ENCODE results near the gene SRSF9.
A peak's percentile ranks its signal among the peaks of the same experiment; 100 is the strongest.

Gene SRSF9

GRCh38 chr12:120481022-120481767 lies 11.6 kb upstream of the SRSF9 start:
- no peak for DNase-seq (ENCODE audit: low read depth, low spot score)

GRCh38 chr12:120480211-120480610 lies 10.7 kb upstream of the SRSF9 start:
- DNase-seq (ENCODE audit: low read depth, low spot score): no peak

- DNase-seq (ENCODE audit: low read depth, low spot score): no peak
Observed at GRCh38 chr12:120479458-120479857, 9.9 kb upstream of the SRSF9 start.

GRCh38 chr12:120475643-120476042 lies 6.1 kb upstream of the SRSF9 start:
- no peak for DNase-seq (ENCODE audit: low read depth, low spot score)

GRCh38 chr12:120474616-120474960 lies 5.0 kb upstream of the SRSF9 start:
- no peak for DNase-seq (ENCODE audit: low read depth, low spot score)

- DNase-seq (ENCODE audit: low read depth, low spot score): no peak
Observed at GRCh38 chr12:120473807-120474615, 4.5 kb upstream of the SRSF9 start.

- DNase-seq (ENCODE audit: low read depth, low spot score): no peak
Observed at GRCh38 chr12:120472521-120472920, 3.0 kb upstream of the SRSF9 start.

- no peak for DNase-seq (ENCODE audit: low read depth, low spot score)
Observed at GRCh38 chr12:120470150-120470784, 719 bp upstream of the SRSF9 start.

- DNase-seq (ENCODE audit: low read depth, low spot score): peak; percentile 15
Observed at GRCh38 chr12:120468821-120469449, 613 bp downstream of the SRSF9 start.

- no peak for DNase-seq (ENCODE audit: low read depth, low spot score)
Observed at GRCh38 chr12:120468325-120468820, 1.2 kb downstream of the SRSF9 start.

- no peak for DNase-seq (ENCODE audit: low read depth, low spot score)
Observed at GRCh38 chr12:120467439-120467838, 2.1 kb downstream of the SRSF9 start.

GRCh38 chr12:120466560-120467315 lies 2.8 kb downstream of the SRSF9 start:
- DNase-seq (ENCODE audit: low read depth, low spot score): no peak

GRCh38 chr12:120465756-120466155 lies 3.8 kb downstream of the SRSF9 start:
- no peak for DNase-seq (ENCODE audit: low read depth, low spot score)

- DNase-seq (ENCODE audit: low read depth, low spot score): no peak
Observed at GRCh38 chr12:120463712-120464111, 5.8 kb downstream of the SRSF9 start.

GRCh38 chr12:120462099-120462640 lies 7.4 kb downstream of the SRSF9 start:
- no peak for DNase-seq (ENCODE audit: low read depth, low spot score)

GRCh38 chr12:120460157-120460556 lies 9.4 kb downstream of the SRSF9 start:
- DNase-seq (ENCODE audit: low read depth, low spot score): no peak

- DNase-seq (ENCODE audit: low read depth, low spot score): no peak
Observed at GRCh38 chr12:120457133-120457532, 12.4 kb downstream of the SRSF9 start.

GRCh38 chr12:120455302-120455701 lies 14.2 kb downstream of the SRSF9 start:
- DNase-seq (ENCODE audit: low read depth, low spot score): no peak

GRCh38 chr12:120453977-120454376 lies 15.6 kb downstream of the SRSF9 start:
- no peak for DNase-seq (ENCODE audit: low read depth, low spot score)

GRCh38 chr12:120453060-120453750 lies 16.3 kb downstream of the SRSF9 start:
- DNase-seq (ENCODE audit: low read depth, low spot score): no peak

Measured in activated naive CD8-positive, alpha-beta T cell treated with anti-CD3 and anti-CD28 coated beads, Interleukin-2, amount 50 U/mL, for 16 hours (primary cell).